Inflammatory macrophage treated with lipopolysaccharide for 4 hours (primary cell): ENCODE measurements around the gene CIITA.
A peak's percentile ranks its signal among the peaks of the same experiment; 100 is the strongest.

ENCODE experiments used
- DNase-seq: peaks from one replicate; pipeline ENCODE4 v3.0.0-alpha.2; 2020

CIITA gene

GRCh38 chr16:10957771-10958482, 80.9 kb downstream of the CIITA start:
- peak; percentile 57 for DNase-seq

- DNase-seq, result no peak
Observed at GRCh38 chr16:10959161-10959560, 82.2 kb downstream of the CIITA start.

- no peak for DNase-seq
Observed at GRCh38 chr16:10961231-10961630, 84.2 kb downstream of the CIITA start.

GRCh38 chr16:10964039-10964890, 87.3 kb downstream of the CIITA start:
- DNase-seq, result peak; percentile 81

- no peak for DNase-seq
Observed at GRCh38 chr16:10964891-10965326, 87.9 kb downstream of the CIITA start.

GRCh38 chr16:10965440-10966061, 88.5 kb downstream of the CIITA start:
- DNase-seq, result no peak

GRCh38 chr16:10966129-10966528, 89.1 kb downstream of the CIITA start:
- no peak for DNase-seq

- DNase-seq, result peak; percentile 45
Observed at GRCh38 chr16:10966559-10966958, 89.6 kb downstream of the CIITA start.

- no peak for DNase-seq
Observed at GRCh38 chr16:10967986-10968385, 91.0 kb downstream of the CIITA start.

GRCh38 chr16:10968498-10968897, 91.5 kb downstream of the CIITA start:
- peak; percentile 72 for DNase-seq

GRCh38 chr16:10969615-10970014, 92.6 kb downstream of the CIITA start:
- DNase-seq, result peak; percentile 73

GRCh38 chr16:10970065-10970464, 93.1 kb downstream of the CIITA start:
- no peak for DNase-seq

GRCh38 chr16:10971560-10971961, 94.6 kb downstream of the CIITA start:
- peak; percentile 54 for DNase-seq

- DNase-seq, result no peak
Observed at GRCh38 chr16:10972108-10972818, 95.3 kb downstream of the CIITA start.

GRCh38 chr16:10972819-10973464, 95.9 kb downstream of the CIITA start:
- DNase-seq, result no peak

- no peak for DNase-seq
Observed at GRCh38 chr16:10976634-10977033, 99.6 kb downstream of the CIITA start.

- no peak for DNase-seq
Observed at GRCh38 chr16:10978124-10978523, 101.1 kb downstream of the CIITA start.

- no peak for DNase-seq
Observed at GRCh38 chr16:10978871-10979446, 102.0 kb downstream of the CIITA start.

- no peak for DNase-seq
Observed at GRCh38 chr16:10979717-10980601, 103.0 kb downstream of the CIITA start.

- DNase-seq, result no peak
Observed at GRCh38 chr16:10980813-10981212, 103.8 kb downstream of the CIITA start.

- no peak for DNase-seq
Observed at GRCh38 chr16:10981697-10982216, 104.8 kb downstream of the CIITA start.
